GF-D8 (cell line): Measurements from ENCODE around the gene HADHB.
"Not testable (repeated sequence)": the region's sequence is repeated elsewhere in the genome, so short reads cannot be mapped to it uniquely, and the experiment has no call there.

ENCODE experiments used
- DNase-seq: peaks from one replicate; lab custom pipeline; 2025; lab: John Stamatoyannopoulos, UW

The HADHB gene

DNA sequence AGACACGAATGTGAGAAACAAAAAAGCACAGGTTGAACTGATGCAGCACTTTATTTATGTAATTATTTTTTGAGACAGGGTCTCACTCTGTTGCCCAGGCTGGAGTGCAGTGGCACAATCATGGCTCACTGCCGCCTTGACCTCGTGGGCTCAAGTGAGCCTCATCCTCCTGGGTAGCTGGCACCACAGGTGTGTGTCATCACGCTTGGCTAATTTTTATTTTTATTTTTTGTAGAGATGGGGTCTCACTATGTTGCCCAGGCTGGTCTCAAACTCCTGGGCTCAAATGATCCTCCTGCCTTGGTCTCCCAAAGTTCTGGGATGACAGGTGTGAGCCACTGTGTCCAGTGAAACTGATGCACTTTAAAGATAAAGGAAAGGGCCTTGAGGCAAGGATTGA lies 84.3 kb downstream of the HADHB start:
- not testable (repeated sequence) for DNase-seq

DNA sequence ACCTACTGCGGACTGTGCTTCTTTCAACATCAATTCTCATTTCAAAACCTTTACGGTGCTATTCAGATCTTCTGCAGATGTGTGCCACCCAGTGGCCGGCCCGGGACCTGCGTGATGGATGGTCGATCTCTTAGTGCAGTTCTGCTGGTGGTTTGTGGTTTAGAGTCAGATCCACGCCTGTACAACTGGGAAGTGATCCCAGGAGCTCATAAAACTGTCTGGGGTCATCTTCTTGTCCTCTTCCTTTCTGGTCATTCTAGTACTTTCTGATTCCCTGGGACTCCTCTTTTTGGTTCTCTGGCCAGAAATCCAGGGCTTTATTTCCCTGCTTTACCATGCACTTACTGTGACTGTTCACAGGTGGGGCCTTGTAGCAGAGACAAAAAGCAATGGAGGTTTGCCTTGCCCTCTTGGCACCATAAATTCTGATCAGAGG lies 85.4 kb downstream of the HADHB start:
- DNase-seq = peak; percentile 92

DNA sequence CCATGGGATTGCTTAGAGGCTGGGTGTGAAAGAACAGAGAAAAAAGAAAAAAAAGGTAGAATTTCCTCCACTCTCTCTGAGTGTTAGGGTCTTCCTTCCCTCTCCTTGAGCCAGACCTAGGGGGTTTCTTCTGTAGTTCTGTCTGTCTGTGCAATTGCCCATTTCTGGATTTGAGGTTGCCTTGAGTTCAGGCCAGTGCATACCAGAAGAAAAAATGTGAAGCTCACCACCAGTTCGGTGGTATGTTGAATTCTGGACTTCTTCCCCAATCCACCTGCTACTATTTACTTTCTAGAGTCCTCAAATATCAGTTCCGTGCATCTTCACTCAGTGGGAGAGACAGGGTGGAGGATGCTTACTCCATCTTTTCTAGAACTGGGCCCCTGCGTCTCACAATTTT lies 85.9 kb downstream of the HADHB start:
- DNase-seq = no peak

DNA sequence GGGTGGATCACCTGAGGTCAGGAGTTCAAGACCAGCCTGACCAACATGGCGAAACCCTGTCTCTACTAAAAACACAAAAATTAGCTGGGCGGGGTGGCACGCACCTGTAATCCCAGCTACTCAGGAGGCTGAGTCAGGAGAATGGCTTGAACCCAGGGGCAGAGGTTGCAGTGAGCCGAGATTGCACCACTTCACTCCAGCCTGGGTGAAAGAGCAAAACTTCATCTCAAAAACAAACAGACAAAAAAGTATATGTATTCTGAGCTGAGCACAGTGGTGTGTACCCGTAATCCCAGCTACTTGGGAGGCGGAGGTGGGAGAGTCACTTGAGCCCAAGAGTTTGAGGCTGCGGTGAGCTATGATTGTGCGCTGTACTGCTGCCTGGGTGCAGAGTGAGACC lies 86.6 kb downstream of the HADHB start:
- not testable (repeated sequence) for DNase-seq

DNA sequence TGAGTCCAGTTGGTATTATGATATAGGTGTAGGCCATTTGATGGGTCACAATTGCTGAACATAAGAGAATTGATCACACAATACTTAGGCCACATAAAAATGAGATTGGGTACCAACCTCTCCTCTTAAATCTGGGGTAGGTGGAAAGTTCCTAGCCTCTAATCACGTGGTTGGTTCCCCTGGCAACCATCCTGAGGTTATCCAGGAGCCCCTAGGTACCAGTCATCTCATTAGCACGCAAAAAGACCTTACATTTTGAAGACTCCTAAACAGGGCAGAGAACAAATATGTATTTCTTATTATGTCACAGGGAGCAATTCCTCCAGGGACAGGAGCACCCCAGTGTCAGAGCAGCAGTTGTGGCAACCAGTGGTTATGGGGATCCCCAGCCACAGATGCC lies 88.6 kb downstream of the HADHB start:
- DNase-seq = no peak

DNA sequence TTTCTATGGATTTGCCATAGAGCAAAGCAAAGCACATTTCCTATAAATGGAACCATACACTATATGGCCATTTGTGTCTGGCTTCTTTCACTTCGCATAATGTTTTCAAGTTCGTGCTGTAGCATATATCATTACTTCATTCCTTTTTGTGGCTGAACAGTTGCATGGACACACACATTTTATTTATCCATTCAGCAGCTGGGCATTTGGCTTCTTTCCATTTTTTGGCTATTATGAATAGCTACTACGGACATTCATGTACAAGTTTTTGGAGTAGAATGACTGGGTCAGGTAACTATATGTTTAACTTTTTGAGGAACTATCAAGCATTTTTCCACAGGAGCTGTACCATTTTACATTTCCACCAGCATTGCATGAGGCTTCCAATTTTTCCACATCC lies 90.5 kb downstream of the HADHB start:
- no peak for DNase-seq

DNA sequence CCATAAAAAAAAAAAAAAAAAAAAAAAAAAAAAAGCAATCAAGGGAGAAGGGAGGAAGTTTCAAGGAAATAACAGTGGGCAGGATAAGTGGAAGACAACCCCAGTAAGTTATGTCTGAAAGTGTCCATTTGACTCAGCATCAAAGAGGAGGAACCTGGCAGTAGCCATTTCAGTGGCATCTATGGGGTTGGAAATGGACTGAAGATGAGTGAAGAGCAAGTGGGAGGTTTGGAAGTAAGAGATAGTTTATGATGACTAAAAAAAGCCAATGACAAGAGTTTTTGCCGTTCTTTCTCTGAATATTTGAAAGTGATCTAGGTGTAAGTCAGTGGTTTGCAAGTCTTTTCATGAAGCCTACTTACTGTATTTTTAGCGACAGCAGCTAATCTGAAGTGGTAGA lies 92.0 kb downstream of the HADHB start:
- no peak for DNase-seq

DNA sequence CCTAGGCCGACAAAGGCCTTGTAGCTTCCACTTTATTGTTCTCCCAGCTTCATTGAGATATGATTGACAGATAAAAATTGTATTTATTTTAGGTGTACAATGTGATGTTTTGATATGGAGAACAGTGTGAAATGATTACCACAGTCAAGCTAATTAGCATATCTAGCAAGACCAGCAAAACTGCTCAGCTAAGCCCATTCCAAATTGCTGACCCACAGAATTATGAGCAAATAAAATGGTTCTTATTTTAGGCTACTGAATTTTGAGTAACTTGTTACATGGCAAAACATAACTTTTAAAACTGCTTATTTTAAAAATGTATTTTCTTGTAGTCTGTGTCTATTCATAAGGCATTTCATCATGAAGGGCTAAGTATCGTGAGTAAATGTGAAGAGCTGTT lies 92.6 kb downstream of the HADHB start:
- DNase-seq = no peak
